Ishikawa (cell line): Measurements from ENCODE around the gene SLC30A9.

Experiments used
- CEBPB ChIP-seq: IDR thresholded peaks from 2 replicates; pipeline ENCODE4 v1.6.1; 2012
- CREB1 ChIP-seq: IDR thresholded peaks from 2 replicates; pipeline ENCODE4 v1.6.1; 2012; ENCODE audit warnings: low read depth
- EP300 ChIP-seq: IDR thresholded peaks from 2 replicates; pipeline ENCODE4 v1.6.1; 2012; ENCODE audit warnings: borderline replicate concordance
- FOXM1 ChIP-seq: IDR thresholded peaks from 2 replicates; pipeline ENCODE4 v1.6.1; 2012; ENCODE audit warnings: low read depth, borderline replicate concordance
- MAX ChIP-seq: IDR thresholded peaks from 2 replicates; pipeline ENCODE4 v1.6.1; 2012
- NFIC ChIP-seq: IDR thresholded peaks from 2 replicates; pipeline ENCODE4 v1.6.1; 2012
- RAD21 ChIP-seq: IDR thresholded peaks from 2 replicates; pipeline ENCODE4 v1.6.1; 2012; ENCODE audit warnings: low read depth
- REST ChIP-seq: IDR thresholded peaks from 2 replicates; pipeline ENCODE4 v1.6.1; 2012; ENCODE audit warnings: low read depth, mild to moderate bottlenecking
- TAF1 ChIP-seq: IDR thresholded peaks from 2 replicates; pipeline ENCODE4 v1.6.1; 2012; ENCODE audit warnings: low read depth, mild to moderate bottlenecking
- TCF12 ChIP-seq: IDR thresholded peaks from 2 replicates; pipeline ENCODE4 v1.6.1; 2012; ENCODE audit warnings: low read depth
- TEAD4 ChIP-seq: IDR thresholded peaks from 2 replicates; pipeline ENCODE4 v1.6.1; 2012
- YY1 ChIP-seq: IDR thresholded peaks from 2 replicates; pipeline ENCODE4 v1.6.1; 2012; ENCODE audit warnings: low read depth
- TF ChIP-seq, protein P1 (sequence below): IDR thresholded peaks from 2 replicates; pipeline ENCODE4 v1.6.1; 2012

DNA sequence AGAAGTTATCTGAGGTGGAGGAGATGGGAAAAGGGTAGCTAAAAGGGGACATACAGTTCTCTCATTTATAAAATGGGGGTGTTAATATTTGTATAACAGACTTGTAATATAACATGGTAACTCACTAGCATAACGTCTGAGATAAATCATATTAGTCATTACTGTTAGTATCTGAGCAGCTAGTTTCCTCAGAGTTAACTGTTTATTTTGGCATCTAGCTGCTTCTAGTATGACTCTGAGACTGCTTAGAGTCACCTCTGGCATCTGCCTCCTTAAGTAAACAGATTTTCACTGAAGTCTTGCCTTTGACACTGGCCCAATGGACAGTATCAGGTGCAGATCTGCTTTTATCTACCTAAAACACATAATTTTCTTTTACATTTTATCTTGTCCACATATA is 58.1 kb downstream of the SLC30A9 start:
- no peak for TF ChIP-seq FOXM1
- no peak for TF ChIP-seq YY1
- no peak for TF ChIP-seq EP300
- no peak for TF ChIP-seq CEBPB
- no peak for TF ChIP-seq REST
- TF ChIP-seq TAF1, result no peak
- TF ChIP-seq TCF12, result no peak
- TF ChIP-seq, protein P1, sequence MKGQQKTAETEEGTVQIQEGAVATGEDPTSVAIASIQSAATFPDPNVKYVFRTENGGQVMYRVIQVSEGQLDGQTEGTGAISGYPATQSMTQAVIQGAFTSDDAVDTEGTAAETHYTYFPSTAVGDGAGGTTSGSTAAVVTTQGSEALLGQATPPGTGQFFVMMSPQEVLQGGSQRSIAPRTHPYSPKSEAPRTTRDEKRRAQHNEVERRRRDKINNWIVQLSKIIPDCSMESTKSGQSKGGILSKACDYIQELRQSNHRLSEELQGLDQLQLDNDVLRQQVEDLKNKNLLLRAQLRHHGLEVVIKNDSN, result no peak
- no peak for TF ChIP-seq TEAD4
- TF ChIP-seq NFIC, result no peak
- TF ChIP-seq MAX, result no peak
- no peak for TF ChIP-seq CREB1
- no peak for TF ChIP-seq RAD21
